NCI-H2171 treated with DMSO at 0.1 percent for 48 hours (cell line): ENCODE results near the gene MYORG.

Source experiments
- DNase-seq: peaks from one replicate; lab custom pipeline; 2025; lab: John Stamatoyannopoulos, UW

The MYORG gene

GRCh38 chr9:34384368-34385165 is 7.9 kb upstream of the MYORG start:
- DNase-seq: no peak

- no peak for DNase-seq
Observed at GRCh38 chr9:34383904-34384303, 7.2 kb upstream of the MYORG start.

GRCh38 chr9:34382879-34383278 is 6.2 kb upstream of the MYORG start:
- no peak for DNase-seq

GRCh38 chr9:34382054-34382453 is 5.4 kb upstream of the MYORG start:
- DNase-seq: no peak

- DNase-seq: no peak
Observed at GRCh38 chr9:34381323-34381722, 4.6 kb upstream of the MYORG start.

GRCh38 chr9:34380511-34381315 is 4.0 kb upstream of the MYORG start:
- DNase-seq: peak; percentile 37

GRCh38 chr9:34380034-34380510 is 3.4 kb upstream of the MYORG start:
- no peak for DNase-seq

GRCh38 chr9:34379334-34380033 is 2.8 kb upstream of the MYORG start:
- peak; percentile 27 for DNase-seq

GRCh38 chr9:34378376-34379060 is 1.8 kb upstream of the MYORG start:
- no peak for DNase-seq

GRCh38 chr9:34377404-34377746 is 677 bp upstream of the MYORG start:
- no peak for DNase-seq

GRCh38 chr9:34375901-34376595 is 650 bp downstream of the MYORG start:
- DNase-seq: no peak

GRCh38 chr9:34374905-34375552 is 1.7 kb downstream of the MYORG start:
- DNase-seq: peak; percentile 90

- no peak for DNase-seq
Observed at GRCh38 chr9:34374339-34374738, 2.4 kb downstream of the MYORG start.

GRCh38 chr9:34373749-34374148 is 2.9 kb downstream of the MYORG start:
- no peak for DNase-seq

- no peak for DNase-seq
Observed at GRCh38 chr9:34372467-34373011, 4.2 kb downstream of the MYORG start.

- DNase-seq: no peak
Observed at GRCh38 chr9:34371886-34372466, 4.7 kb downstream of the MYORG start.

- no peak for DNase-seq
Observed at GRCh38 chr9:34370970-34371880, 5.5 kb downstream of the MYORG start.

- DNase-seq: no peak
Observed at GRCh38 chr9:34370335-34370969, 6.2 kb downstream of the MYORG start.

GRCh38 chr9:34369636-34370035 is 7.1 kb downstream of the MYORG start:
- no peak for DNase-seq
